ENCODE measurements around the gene PSMC4. TPM values are rescaled to one million over a fixed set of nuclear protein-coding genes. Genes with fewer than 3 reads are reported as not detected.

Gene PSMC4
- total RNA-seq, 1 experiment from 2014 or later, result 2,386 TPM

DNA sequence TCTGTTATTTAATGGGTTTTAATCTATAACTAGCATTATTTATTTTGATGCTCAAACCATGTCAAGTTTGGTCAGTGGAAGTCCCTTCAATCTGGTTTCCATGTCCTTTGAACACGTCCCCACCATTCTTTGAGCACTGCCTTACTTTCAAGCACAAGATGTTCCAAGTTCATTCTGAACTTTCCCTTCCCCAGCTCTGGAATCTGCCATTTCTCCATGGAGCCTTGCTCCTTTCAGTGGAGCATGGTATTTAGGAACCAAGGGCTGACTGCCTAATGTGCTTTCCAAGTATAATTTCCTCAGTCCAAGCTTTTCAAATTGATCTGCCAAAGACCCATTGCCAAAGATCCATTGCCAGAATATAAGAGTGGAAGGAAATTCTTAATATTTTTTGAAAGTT is 24.8 kb downstream of the PSMC4 start:
- Histone ChIP-seq H3K27me3 (ENCODE audit: control insufficient read depth, insufficient read depth, low read length) (no peaks in the 10 kb centered on the region), H3K4me1 (ENCODE audit: control insufficient read depth, insufficient read depth, low read length) (peaks cover 19% of the 10 kb centered on the region), H3K27ac (ENCODE audit: low read length) (peak overlapping the region; percentile 83), H3K36me3 (ENCODE audit: control insufficient read depth, insufficient read depth, low read length) (no peaks in the 10 kb centered on the region), H3K4me3 (ENCODE audit: low read depth in 2 of 2, low read length in 2 of 2) (peak overlapping the region; percentile 35 to 49), H3K9me3 (ENCODE audit: control insufficient read depth, insufficient read depth, low read depth, low read length) (peaks cover 21% of the 10 kb centered on the region)
- TF ChIP-seq POLR2AphosphoS5 (IDR thresholded peaks at IDR 0.05; ENCODE audit: low read depth, low read length) (no peak), SIN3A (IDR thresholded peaks at IDR 0.05; ENCODE audit: borderline replicate concordance, insufficient read depth, low read depth, low read length) (no peak), TCF7L2 (IDR thresholded peaks at IDR 0.05; ENCODE audit: low read depth, low read length) (no peak)
- TF ChIP-seq, protein P1, sequence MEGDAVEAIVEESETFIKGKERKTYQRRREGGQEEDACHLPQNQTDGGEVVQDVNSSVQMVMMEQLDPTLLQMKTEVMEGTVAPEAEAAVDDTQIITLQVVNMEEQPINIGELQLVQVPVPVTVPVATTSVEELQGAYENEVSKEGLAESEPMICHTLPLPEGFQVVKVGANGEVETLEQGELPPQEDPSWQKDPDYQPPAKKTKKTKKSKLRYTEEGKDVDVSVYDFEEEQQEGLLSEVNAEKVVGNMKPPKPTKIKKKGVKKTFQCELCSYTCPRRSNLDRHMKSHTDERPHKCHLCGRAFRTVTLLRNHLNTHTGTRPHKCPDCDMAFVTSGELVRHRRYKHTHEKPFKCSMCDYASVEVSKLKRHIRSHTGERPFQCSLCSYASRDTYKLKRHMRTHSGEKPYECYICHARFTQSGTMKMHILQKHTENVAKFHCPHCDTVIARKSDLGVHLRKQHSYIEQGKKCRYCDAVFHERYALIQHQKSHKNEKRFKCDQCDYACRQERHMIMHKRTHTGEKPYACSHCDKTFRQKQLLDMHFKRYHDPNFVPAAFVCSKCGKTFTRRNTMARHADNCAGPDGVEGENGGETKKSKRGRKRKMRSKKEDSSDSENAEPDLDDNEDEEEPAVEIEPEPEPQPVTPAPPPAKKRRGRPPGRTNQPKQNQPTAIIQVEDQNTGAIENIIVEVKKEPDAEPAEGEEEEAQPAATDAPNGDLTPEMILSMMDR (IDR thresholded peaks at IDR 0.05), result no peak
- TF ChIP-seq, protein P2, sequence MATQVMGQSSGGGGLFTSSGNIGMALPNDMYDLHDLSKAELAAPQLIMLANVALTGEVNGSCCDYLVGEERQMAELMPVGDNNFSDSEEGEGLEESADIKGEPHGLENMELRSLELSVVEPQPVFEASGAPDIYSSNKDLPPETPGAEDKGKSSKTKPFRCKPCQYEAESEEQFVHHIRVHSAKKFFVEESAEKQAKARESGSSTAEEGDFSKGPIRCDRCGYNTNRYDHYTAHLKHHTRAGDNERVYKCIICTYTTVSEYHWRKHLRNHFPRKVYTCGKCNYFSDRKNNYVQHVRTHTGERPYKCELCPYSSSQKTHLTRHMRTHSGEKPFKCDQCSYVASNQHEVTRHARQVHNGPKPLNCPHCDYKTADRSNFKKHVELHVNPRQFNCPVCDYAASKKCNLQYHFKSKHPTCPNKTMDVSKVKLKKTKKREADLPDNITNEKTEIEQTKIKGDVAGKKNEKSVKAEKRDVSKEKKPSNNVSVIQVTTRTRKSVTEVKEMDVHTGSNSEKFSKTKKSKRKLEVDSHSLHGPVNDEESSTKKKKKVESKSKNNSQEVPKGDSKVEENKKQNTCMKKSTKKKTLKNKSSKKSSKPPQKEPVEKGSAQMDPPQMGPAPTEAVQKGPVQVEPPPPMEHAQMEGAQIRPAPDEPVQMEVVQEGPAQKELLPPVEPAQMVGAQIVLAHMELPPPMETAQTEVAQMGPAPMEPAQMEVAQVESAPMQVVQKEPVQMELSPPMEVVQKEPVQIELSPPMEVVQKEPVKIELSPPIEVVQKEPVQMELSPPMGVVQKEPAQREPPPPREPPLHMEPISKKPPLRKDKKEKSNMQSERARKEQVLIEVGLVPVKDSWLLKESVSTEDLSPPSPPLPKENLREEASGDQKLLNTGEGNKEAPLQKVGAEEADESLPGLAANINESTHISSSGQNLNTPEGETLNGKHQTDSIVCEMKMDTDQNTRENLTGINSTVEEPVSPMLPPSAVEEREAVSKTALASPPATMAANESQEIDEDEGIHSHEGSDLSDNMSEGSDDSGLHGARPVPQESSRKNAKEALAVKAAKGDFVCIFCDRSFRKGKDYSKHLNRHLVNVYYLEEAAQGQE (IDR thresholded peaks at IDR 0.05; ENCODE audit: insufficient read depth in 1 of 2, low read depth in 2 of 2, low read length in 1 of 2), result no peak
- ATAC-seq, result no peak
- CTCF ChIA-PET, result interaction anchor here (0.5 to 3.4 kb wide), 3 partner anchors 20 to 144 kb away, joined by 3 to 15 read pairs (median 4); partner anchors contain the start of gene PSMC4
- in situ Hi-C loops (cut with HindIII; ENCODE audit: low pct_unique_long_range_greater_than_20kb, low sequenced_read_pairs), result no loop called here
- no peak for DNase-seq (ENCODE audit: low read depth, low spot score)
- POLR2A ChIA-PET, result interaction anchor here (0.5 to 3.2 kb wide), 8 partner anchors 20 to 963 kb away, joined by 3 to 55 read pairs (median 6); partner anchors contain the start of genes FBL, FBXO27, PSMC4 and ZNF780B
- intact Hi-C loops (cut with micrococcal nuclease; ENCODE audit: unreplicated experiment), result loop anchor here (1.0 to 5.0 kb wide), 2 partner anchors 24 to 227 kb away; partner anchors contain the start of gene PSMC4
- BruUV-seq (replicated peaks), result no TSS peak

DNA sequence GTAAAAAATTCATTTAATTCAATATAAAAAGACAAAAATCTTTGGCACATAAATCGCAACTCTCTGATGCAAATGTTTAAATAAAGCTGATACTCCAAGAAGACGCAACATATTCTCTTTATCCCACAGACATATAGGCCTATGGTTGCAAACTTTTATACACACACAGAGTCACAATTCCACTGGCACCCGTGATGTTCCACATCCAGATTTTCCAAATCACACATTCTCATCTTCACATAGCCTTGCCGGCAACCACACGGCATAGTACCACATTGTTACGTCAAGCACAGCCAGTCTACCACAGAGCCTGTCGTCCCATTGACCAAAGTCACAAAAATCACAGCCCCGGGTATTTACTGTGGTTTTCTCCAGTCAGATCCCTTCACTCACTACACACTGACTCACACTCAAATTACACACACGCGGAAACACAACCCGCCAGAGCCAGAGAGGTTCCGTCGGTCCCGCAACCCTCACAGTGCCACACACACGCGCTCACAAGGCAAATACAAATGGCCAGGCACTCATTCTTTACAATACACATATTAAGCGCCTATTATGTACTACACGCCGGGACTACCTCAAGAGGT is 25.3 kb downstream of the PSMC4 start:
- TSS peak; percentile 90 for BruUV-seq (replicated peaks)
- DNase-seq (ENCODE audit: low read depth, low spot score) (no peak), ATAC-seq (peak; percentile 72)
- no peaks in the 10 kb centered on the region for H3K27me3 ChIP-seq (ENCODE audit: control insufficient read depth, insufficient read depth, low read length)
- TF ChIP-seq TCF7L2 (IDR thresholded peaks at IDR 0.05; ENCODE audit: low read depth, low read length) (no peak), POLR2AphosphoS5 (IDR thresholded peaks at IDR 0.05; ENCODE audit: low read depth, low read length) (no peak), SIN3A (IDR thresholded peaks at IDR 0.05; ENCODE audit: borderline replicate concordance, insufficient read depth, low read depth, low read length) (no peak)
- H3K4me3 ChIP-seq (ENCODE audit: low read depth in 2 of 2, low read length in 2 of 2), result peak overlapping the region; percentile 35 to 49
- intact Hi-C loops (cut with micrococcal nuclease; ENCODE audit: unreplicated experiment), result loop anchor here (1.0 to 5.0 kb wide), 2 partner anchors 25 to 226 kb away; partner anchors contain the start of gene PSMC4
- in situ Hi-C loops (cut with HindIII; ENCODE audit: low pct_unique_long_range_greater_than_20kb, low sequenced_read_pairs), result no loop called here
- H3K9me3 ChIP-seq (ENCODE audit: control insufficient read depth, insufficient read depth, low read depth, low read length), result peaks cover 21% of the 10 kb centered on the region
- POLR2A ChIA-PET, result interaction anchor here (0.5 to 3.2 kb wide), 22 partner anchors 9 to 557 kb away, joined by 3 to 55 read pairs (median 4); partner anchors contain the start of genes FBL, PSMC4, ZNF780A and ZNF780B
- CTCF ChIA-PET, result interaction anchor here (0.6 to 3.4 kb wide), 6 partner anchors 21 to 558 kb away, joined by 3 to 15 read pairs (median 6); partner anchors contain the start of gene PSMC4
- H3K36me3 ChIP-seq (ENCODE audit: control insufficient read depth, insufficient read depth, low read length), result no peaks in the 10 kb centered on the region
- peaks cover 19% of the 10 kb centered on the region for H3K4me1 ChIP-seq (ENCODE audit: control insufficient read depth, insufficient read depth, low read length)
- peak overlapping the region; percentile 83 for H3K27ac ChIP-seq (ENCODE audit: low read length)
